ENCODE data around the gene RGCC. TPM values are rescaled to one million over a fixed set of nuclear protein-coding genes. Genes with fewer than 3 reads are reported as not detected.
"Not testable (repeated sequence)": the region's sequence is repeated elsewhere in the genome, so short reads cannot be mapped to it uniquely, and the experiment has no call there.

Gene RGCC
- total RNA-seq, result 358 and 509 TPM in 2 replicates

- DNase-seq (ENCODE audit: extremely low read depth, low read depth, low spot score), result no peak
Measured at GRCh38 chr13:41456768-41457588, at the start of gene RGCC. Gene RGCC, plus strand, starts transcription at chr13:41457550. Its CDS starts 158 bp downstream, at chr13:41457708.

- no peak for DNase-seq (ENCODE audit: extremely low read depth, low read depth, low spot score)
Measured at GRCh38 chr13:41408121-41408520, 49.2 kb upstream of the RGCC start.

GRCh38 chr13:41408746-41409145 is 48.6 kb upstream of the RGCC start:
- DNase-seq (ENCODE audit: extremely low read depth, low read depth, low spot score), result no peak

GRCh38 chr13:41409611-41410010 is 47.7 kb upstream of the RGCC start:
- no peak for DNase-seq (ENCODE audit: extremely low read depth, low read depth, low spot score)

GRCh38 chr13:41411060-41411459 is 46.3 kb upstream of the RGCC start:
- no peak for DNase-seq (ENCODE audit: extremely low read depth, low read depth, low spot score)

- no peak for DNase-seq (ENCODE audit: extremely low read depth, low read depth, low spot score)
Measured at GRCh38 chr13:41411522-41411921, 45.8 kb upstream of the RGCC start.

- no peak for DNase-seq (ENCODE audit: extremely low read depth, low read depth, low spot score)
Measured at GRCh38 chr13:41413872-41414271, 43.5 kb upstream of the RGCC start.

- DNase-seq (ENCODE audit: extremely low read depth, low read depth, low spot score), result no peak
Measured at GRCh38 chr13:41416276-41416675, 41.1 kb upstream of the RGCC start.

GRCh38 chr13:41418027-41418426 is 39.3 kb upstream of the RGCC start:
- no peak for DNase-seq (ENCODE audit: extremely low read depth, low read depth, low spot score)

- no peak for DNase-seq (ENCODE audit: extremely low read depth, low read depth, low spot score)
Measured at GRCh38 chr13:41418731-41419130, 38.6 kb upstream of the RGCC start.

- no peak for DNase-seq (ENCODE audit: extremely low read depth, low read depth, low spot score)
Measured at GRCh38 chr13:41419206-41419605, 38.1 kb upstream of the RGCC start.

- no peak for DNase-seq (ENCODE audit: extremely low read depth, low read depth, low spot score)
Measured at GRCh38 chr13:41420146-41420545, 37.2 kb upstream of the RGCC start.

- DNase-seq (ENCODE audit: extremely low read depth, low read depth, low spot score), result not testable (repeated sequence)
Measured at GRCh38 chr13:41421330-41421729, 36.0 kb upstream of the RGCC start.

- DNase-seq (ENCODE audit: extremely low read depth, low read depth, low spot score), result not testable (repeated sequence)
Measured at GRCh38 chr13:41421983-41422382, 35.4 kb upstream of the RGCC start.

GRCh38 chr13:41423259-41423658 is 34.1 kb upstream of the RGCC start:
- not testable (repeated sequence) for DNase-seq (ENCODE audit: extremely low read depth, low read depth, low spot score)

- not testable (repeated sequence) for DNase-seq (ENCODE audit: extremely low read depth, low read depth, low spot score)
Measured at GRCh38 chr13:41424675-41425074, 32.7 kb upstream of the RGCC start.

GRCh38 chr13:41426047-41426446 is 31.3 kb upstream of the RGCC start:
- DNase-seq (ENCODE audit: extremely low read depth, low read depth, low spot score), result no peak

GRCh38 chr13:41427666-41428065 is 29.7 kb upstream of the RGCC start:
- no peak for DNase-seq (ENCODE audit: extremely low read depth, low read depth, low spot score)

GRCh38 chr13:41428155-41428554 is 29.2 kb upstream of the RGCC start:
- DNase-seq (ENCODE audit: extremely low read depth, low read depth, low spot score), result no peak

GRCh38 chr13:41434030-41434429 is 23.3 kb upstream of the RGCC start:
- DNase-seq (ENCODE audit: extremely low read depth, low read depth, low spot score), result not testable (repeated sequence)

GRCh38 chr13:41434831-41435520 is 22.4 kb upstream of the RGCC start:
- no peak for DNase-seq (ENCODE audit: extremely low read depth, low read depth, low spot score)

GRCh38 chr13:41443969-41444368 is 13.4 kb upstream of the RGCC start:
- no peak for DNase-seq (ENCODE audit: extremely low read depth, low read depth, low spot score)

Data from glomerular endothelial cell (primary cell).